Natural killer cell (primary cell): Measurements from ENCODE around the gene TSC1. TPM values are rescaled to one million over a fixed set of nuclear protein-coding genes. Genes with fewer than 3 reads are reported as not detected.

ENCODE experiments used
- ATAC-seq, 3 donors: fragments of 150-1000 bp in 2 of 3; fragments of 200-7000 bp in 1 of 3; cut with Tn5 transposase; 1 replicate in 1 of 3; 2 replicates in 2 of 3; pipeline ENCODE4 v1.10.0; 2021; ENCODE audit warnings: mild to moderate bottlenecking in 2 of 3, moderate library complexity in 2 of 3
- DNase-seq, 2 donors: peaks; one replicate each; pipeline versions ENCODE4 v3.0.0 to v3.0.0-alpha.2; 2013 to 2021; ENCODE audit warnings: mixed read lengths in 1 of 2
- H3K27ac ChIP-seq: one replicate; pipeline ENCODE4 v1.5.1; 2013; ENCODE audit warnings: mild to moderate bottlenecking, low read length
- H3K27me3 ChIP-seq: one replicate; pipeline ENCODE4 v1.6.1; 2013; ENCODE audit warnings: low read length; ENCODE audit not compliant: control insufficient read depth, insufficient read depth
- H3K36me3 ChIP-seq: one replicate; pipeline ENCODE4 v1.6.1; 2013; ENCODE audit warnings: low read length; ENCODE audit not compliant: control insufficient read depth, insufficient read depth
- H3K4me1 ChIP-seq: one replicate; pipeline ENCODE4 v1.6.1; 2013; ENCODE audit warnings: low read length; ENCODE audit not compliant: control insufficient read depth, insufficient read depth
- H3K4me3 ChIP-seq: one replicate; pipeline ENCODE4 v1.5.1; 2013; ENCODE audit warnings: low read length
- H3K9me3 ChIP-seq: one replicate; pipeline ENCODE4 v1.6.1; 2013; ENCODE audit warnings: low read length; ENCODE audit not compliant: control insufficient read depth, insufficient read depth
- H3K27ac Mint-ChIP-seq, 2 donors: one replicate each; pipeline ENCODE4 v1.8.0; 2022; ENCODE audit warnings: mild to moderate bottlenecking in 2 of 2, mixed read lengths in 2 of 2, moderate library complexity in 1 of 2
- H3K27me3 Mint-ChIP-seq, 2 donors: one replicate each; pipeline ENCODE4 v1.8.0; 2022; ENCODE audit warnings: low read depth in 2 of 2, mixed read lengths in 2 of 2
- H3K36me3 Mint-ChIP-seq: one replicate; pipeline ENCODE4 v1.8.0; 2022; ENCODE audit warnings: mixed read lengths
- H3K4me1 Mint-ChIP-seq, 2 donors: one replicate each; pipeline ENCODE4 v1.8.0; 2022; ENCODE audit warnings: mixed read lengths in 2 of 2
- H3K4me3 Mint-ChIP-seq: one replicate; pipeline ENCODE4 v1.8.0; 2022; ENCODE audit warnings: mild to moderate bottlenecking, moderate library complexity, mixed read lengths
- H3K9me3 Mint-ChIP-seq, 2 donors: one replicate each; pipeline ENCODE4 v1.8.0; 2022; ENCODE audit warnings: mixed read lengths in 2 of 2
- CTCF ChIP-seq: fragments of 200-600 bp; IDR thresholded peaks from one replicate; pipeline ENCODE4 v1.8.0; 2022; ENCODE audit warnings: antibody characterized with exemption
- WGBS: methylation state at CpG from one replicate; pipeline ENCODE4 v1.1.7; 2013; ENCODE audit warnings: missing lambda C conversion rate; ENCODE audit not compliant: insufficient coverage; 5-methylcytosine and 5-hydroxymethylcytosine counted together
- intact Hi-C: fragments of 100-400 bp; cut with micrococcal nuclease; formaldehyde crosslinking; loops from one replicate; pipeline ENCODE4 v1.14.2; 2022
- total RNA-seq, 4 donors: library from RNA; stranded (reverse); fragments of 120-200 nt in 1 of 4; gene quantifications; one replicate each; pipeline versions ENCODE4 v1.2.3 to v1.2.4, GENCODE V29; 2013 to 2022

TSC1 gene
- total RNA-seq, 3 donors from 2014 or later (not counting 1 experiment from before 2014, with no cell fraction given) = 58.0 to 73.5 (median 63.3) TPM

GRCh38 chr9:132923346-132923902 is 21.0 kb downstream of the TSC1 start:
- 93% methylated on average over 9 of the region's 9 CpGs for WGBS
- intact Hi-C loops = no loop called here
- Histone ChIP-seq H3K9me3 (no peaks in the 10 kb centered on the region), H3K27ac (no peak overlapping the region), H3K4me1 (no peaks in the 10 kb centered on the region), H3K4me3 (no peak overlapping the region), H3K36me3 (peaks cover 71% of the 10 kb centered on the region), H3K27me3 (no peaks in the 10 kb centered on the region)
- Mint-ChIP-seq H3K9me3 (no peaks in the 10 kb centered on the region), H3K4me3 (no peak overlapping the region), H3K27me3 (no peaks in the 10 kb centered on the region), H3K27ac (no peak overlapping the region), H3K36me3 (peaks cover 57% of the 10 kb centered on the region), H3K4me1 (peaks cover 0 to 7% of the 10 kb centered on the region in 2 donors)
- DNase-seq = no peak
- ATAC-seq = no peak
- no peak for TF ChIP-seq CTCF

- no peak for DNase-seq
- no peak overlapping the region for H3K4me3 ChIP-seq
- no peaks in the 10 kb centered on the region for H3K4me1 ChIP-seq
- no peaks in the 10 kb centered on the region for H3K27me3 ChIP-seq
- intact Hi-C loops = no loop called here
- no peaks in the 10 kb centered on the region for H3K9me3 ChIP-seq
- Mint-ChIP-seq H3K36me3 (peaks cover 46% of the 10 kb centered on the region), H3K4me3 (no peak overlapping the region), H3K4me1 (peaks cover 0 to 7% of the 10 kb centered on the region in 2 donors), H3K9me3 (no peaks in the 10 kb centered on the region), H3K27ac (no peak overlapping the region), H3K27me3 (no peaks in the 10 kb centered on the region)
- peaks cover 69% of the 10 kb centered on the region for H3K36me3 ChIP-seq
- no peak for TF ChIP-seq CTCF
- ATAC-seq = no peak
- WGBS = 96% methylated on average over 7 of the region's 7 CpGs
- H3K27ac ChIP-seq = no peak overlapping the region
Measured at GRCh38 chr9:132919614-132920268, 24.7 kb downstream of the TSC1 start.

GRCh38 chr9:132914924-132915323 is 29.5 kb downstream of the TSC1 start:
- Histone ChIP-seq H3K36me3 (peaks cover 54% of the 10 kb centered on the region), H3K9me3 (no peaks in the 10 kb centered on the region), H3K4me1 (no peaks in the 10 kb centered on the region), H3K4me3 (no peak overlapping the region), H3K27me3 (no peaks in the 10 kb centered on the region), H3K27ac (no peak overlapping the region)
- no peaks in the 10 kb centered on the region for H3K9me3 Mint-ChIP-seq
- H3K27me3 Mint-ChIP-seq = no peaks in the 10 kb centered on the region
- no peak for TF ChIP-seq CTCF
- ATAC-seq (no peak), DNase-seq (no peak)
- H3K27ac Mint-ChIP-seq = no peak overlapping the region
- peaks cover 40% of the 10 kb centered on the region for H3K36me3 Mint-ChIP-seq
- intact Hi-C loops = no loop called here
- H3K4me1 Mint-ChIP-seq = no peaks in the 10 kb centered on the region
- no peak overlapping the region for H3K4me3 Mint-ChIP-seq
- WGBS = 94% methylated on average over 6 of the region's 6 CpGs

GRCh38 chr9:132912131-132912530 is 32.3 kb downstream of the TSC1 start:
- WGBS = 97% methylated on average over 4 of the region's 4 CpGs
- no peak for TF ChIP-seq CTCF
- intact Hi-C loops = no loop called here

More at GRCh38 chr9:132912131-132912530, 32.3 kb downstream of the TSC1 start:
- peaks cover 14% of the 10 kb centered on the region for H3K4me1 ChIP-seq
- ATAC-seq (no peak), DNase-seq (no peak)
- H3K27me3 ChIP-seq = no peaks in the 10 kb centered on the region
- no peak overlapping the region for H3K27ac Mint-ChIP-seq
- H3K36me3 ChIP-seq = peaks cover 35% of the 10 kb centered on the region
- H3K27me3 Mint-ChIP-seq = no peaks in the 10 kb centered on the region
- H3K4me3 Mint-ChIP-seq = no peak overlapping the region
- no peaks in the 10 kb centered on the region for H3K9me3 ChIP-seq
- H3K27ac ChIP-seq = no peak overlapping the region
- H3K4me3 ChIP-seq = no peak overlapping the region
- H3K4me1 Mint-ChIP-seq = peaks cover 7 to 10% of the 10 kb centered on the region in 2 donors
- no peaks in the 10 kb centered on the region for H3K9me3 Mint-ChIP-seq
- H3K36me3 Mint-ChIP-seq = peaks cover 26% of the 10 kb centered on the region
